Smooth muscle cell (in vitro differentiated cells): ENCODE results near the gene PCBP1. TPM values are rescaled to one million over a fixed set of nuclear protein-coding genes. Genes with fewer than 3 reads are reported as not detected.
A peak's percentile ranks its signal among the peaks of the same experiment; 100 is the strongest.

Source experiments
- DNase-seq: peaks from one replicate; lab custom pipeline; 2025; ENCODE audit not compliant: unreplicated experiment; lab: John Stamatoyannopoulos, UW
- H2AFZ ChIP-seq: fragments of 200-600 bp; sonication (generic); 2 replicates; pipeline ENCODE4 v1.6.0; 2016; ENCODE audit warnings: antibody characterized with exemption, low read depth, mild to moderate bottlenecking
- H3F3A ChIP-seq: fragments of 200-600 bp; sonication (generic); 2 replicates; pipeline ENCODE4 v1.6.0; 2017; ENCODE audit warnings: antibody characterized with exemption, low read depth
- H3K27ac ChIP-seq: fragments of 200-600 bp; sonication (generic); 2 replicates; pipeline ENCODE4 v1.5.1; 2016; ENCODE audit warnings: low read depth, mild to moderate bottlenecking
- H3K27me3 ChIP-seq: fragments of 200-600 bp; sonication (generic); 2 replicates; pipeline ENCODE4 v1.6.1; 2016; ENCODE audit warnings: low read depth, mild to moderate bottlenecking
- H3K36me3 ChIP-seq: fragments of 200-600 bp; sonication (generic); 2 replicates; pipeline ENCODE4 v1.5.1; 2016; ENCODE audit warnings: low read depth
- H3K4me1 ChIP-seq: fragments of 200-600 bp; sonication (generic); 2 replicates; pipeline ENCODE4 v1.5.1; 2016; ENCODE audit warnings: low read depth
- H3K4me2 ChIP-seq: fragments of 200-600 bp; sonication (generic); 2 replicates; pipeline ENCODE4 v1.6.0; 2016; ENCODE audit warnings: mild to moderate bottlenecking
- H3K4me3 ChIP-seq: fragments of 200-600 bp; sonication (generic); 2 replicates; pipeline ENCODE4 v1.5.1; 2016; ENCODE audit warnings: mild to moderate bottlenecking
- H3K79me2 ChIP-seq: fragments of 200-600 bp; sonication (generic); 2 replicates; pipeline ENCODE4 v1.6.0; 2016; ENCODE audit warnings: low read depth, mild to moderate bottlenecking
- H3K9ac ChIP-seq: fragments of 200-600 bp; sonication (generic); 2 replicates; pipeline ENCODE4 v1.6.0; 2016; ENCODE audit warnings: low read depth
- H3K9me3 ChIP-seq: fragments of 200-600 bp; sonication (generic); replicated peaks from 2 replicates; pipeline ENCODE4 v1.5.1; 2016; ENCODE audit warnings: low read depth
- H4K20me1 ChIP-seq: fragments of 200-600 bp; sonication (generic); 2 replicates; pipeline ENCODE4 v1.6.0; 2016; ENCODE audit warnings: low read depth
- CTCF ChIP-seq: fragments of 200-600 bp; sonication (generic); IDR thresholded peaks from 2 replicates; pipeline ENCODE4 v1.5.1; 2017; ENCODE audit warnings: borderline replicate concordance, mild to moderate bottlenecking, antibody characterized with exemption; ENCODE audit not compliant: insufficient read depth, poor library complexity, severe bottlenecking
- WGBS: methylation state at CpG from one replicate; pipeline ENCODE4 v1.1.7; 2016; ENCODE audit warnings: low lambda C conversion rate; 5-methylcytosine and 5-hydroxymethylcytosine counted together
- polyA plus RNA-seq: library from polyadenylated mRNA; unstranded; fragments of >200 nt; fragmentation: Nextera tagmentation; extraction: Ambion mirVana; gene quantifications from 2 replicates; pipeline ENCODE4 v1.2.1, GENCODE V29; 2016
- total RNA-seq: library from RNA; depleted of rRNA; stranded (reverse); fragments of >200 nt; gene quantifications from 2 replicates; pipeline ENCODE4 v1.2.3, GENCODE V29; 2014

PCBP1 gene
- total and polyA plus RNA-seq, 2 experiments from 2014 or later, result 109 to 145 TPM

- Histone ChIP-seq H3K9me3 (no peaks in the 10 kb centered on the region), H4K20me1 (no peaks in the 10 kb centered on the region), H3K79me2 (no peaks in the 10 kb centered on the region), H3K36me3 (no peaks in the 10 kb centered on the region), H3K4me2 (no peak overlapping the region), H3K27me3 (no peaks in the 10 kb centered on the region), H3K4me1 (peaks cover 29% of the 10 kb centered on the region), H3K4me3 (no peak overlapping the region), H2AFZ (no peak overlapping the region), H3F3A (peaks cover 11% of the 10 kb centered on the region), H3K9ac (no peak overlapping the region), H3K27ac (peak overlapping the region; percentile 91)
- TF ChIP-seq CTCF, result no peak
- no peak for DNase-seq
- 91% methylated on average over 4 of the region's 4 CpGs for WGBS
Observed at GRCh38 chr2:70122470-70122869, 35.2 kb downstream of the PCBP1 start.

GRCh38 chr2:70123051-70123828 is 36.0 kb downstream of the PCBP1 start:
- no peaks in the 10 kb centered on the region for H3K9me3 ChIP-seq
- DNase-seq, result no peak
- H3F3A ChIP-seq, result peaks cover 11% of the 10 kb centered on the region
- H3K36me3 ChIP-seq, result no peaks in the 10 kb centered on the region
- 39% methylated on average over 20 of the region's 20 CpGs for WGBS
- peak overlapping the region; percentile 54 for H3K4me3 ChIP-seq
- H3K4me2 ChIP-seq, result peak overlapping the region; percentile 86
- TF ChIP-seq CTCF, result no peak
- no peaks in the 10 kb centered on the region for H3K79me2 ChIP-seq
- H4K20me1 ChIP-seq, result no peaks in the 10 kb centered on the region
- peaks cover 21% of the 10 kb centered on the region for H3K4me1 ChIP-seq
- peak overlapping the region; percentile 91 for H3K27ac ChIP-seq
- no peaks in the 10 kb centered on the region for H3K27me3 ChIP-seq
- H2AFZ ChIP-seq, result no peak overlapping the region
- H3K9ac ChIP-seq, result peak overlapping the region; percentile 87

- no peaks in the 10 kb centered on the region for H3K36me3 ChIP-seq
- no peak overlapping the region for H2AFZ ChIP-seq
- no peak for TF ChIP-seq CTCF
- no peaks in the 10 kb centered on the region for H3K79me2 ChIP-seq
- H3K9me3 ChIP-seq, result no peaks in the 10 kb centered on the region
- peak overlapping the region; percentile 87 for H3K9ac ChIP-seq
- DNase-seq, result no peak
- peak overlapping the region; percentile 91 for H3K27ac ChIP-seq
- peak overlapping the region; percentile 54 for H3K4me3 ChIP-seq
- 19% methylated on average over 11 of the region's 11 CpGs for WGBS
- H4K20me1 ChIP-seq, result no peaks in the 10 kb centered on the region
- peak overlapping the region; percentile 86 for H3K4me2 ChIP-seq
- peaks cover 11% of the 10 kb centered on the region for H3F3A ChIP-seq
- peaks cover 16% of the 10 kb centered on the region for H3K4me1 ChIP-seq
- H3K27me3 ChIP-seq, result no peaks in the 10 kb centered on the region
Observed at GRCh38 chr2:70123829-70124116, 36.5 kb downstream of the PCBP1 start.

- Histone ChIP-seq H3K79me2 (no peaks in the 10 kb centered on the region), H3K36me3 (no peaks in the 10 kb centered on the region), H3K27ac (peak overlapping the region; percentile 91), H4K20me1 (no peaks in the 10 kb centered on the region), H3K4me1 (peaks cover 9% of the 10 kb centered on the region), H3K9me3 (no peaks in the 10 kb centered on the region), H3K27me3 (no peaks in the 10 kb centered on the region), H3K4me3 (peak overlapping the region; percentile 54), H2AFZ (peak overlapping the region; percentile 77), H3K4me2 (peak overlapping the region; percentile 86), H3K9ac (peak overlapping the region; percentile 87), H3F3A (peaks cover 11% of the 10 kb centered on the region)
- no peak for DNase-seq
- TF ChIP-seq CTCF, result no peak
- 2% methylated on average over 29 of the region's 36 CpGs for WGBS
Observed at GRCh38 chr2:70124983-70125480, 37.8 kb downstream of the PCBP1 start.
